Stimulated activated CD4-positive, alpha-beta T cell treated with anti-CD3 and anti-CD28 coated beads, Interleukin-4, amount 100 ng/mL, for 1 hour (primary cell): ENCODE data around the gene WDR35.

Source experiments
- DNase-seq: peaks from one replicate; pipeline ENCODE4 v3.0.0-alpha.2; 2020

The WDR35 gene

GRCh38 chr2:19865151-19865550 is 124.8 kb downstream of the WDR35 start:
- no peak for DNase-seq

DNA sequence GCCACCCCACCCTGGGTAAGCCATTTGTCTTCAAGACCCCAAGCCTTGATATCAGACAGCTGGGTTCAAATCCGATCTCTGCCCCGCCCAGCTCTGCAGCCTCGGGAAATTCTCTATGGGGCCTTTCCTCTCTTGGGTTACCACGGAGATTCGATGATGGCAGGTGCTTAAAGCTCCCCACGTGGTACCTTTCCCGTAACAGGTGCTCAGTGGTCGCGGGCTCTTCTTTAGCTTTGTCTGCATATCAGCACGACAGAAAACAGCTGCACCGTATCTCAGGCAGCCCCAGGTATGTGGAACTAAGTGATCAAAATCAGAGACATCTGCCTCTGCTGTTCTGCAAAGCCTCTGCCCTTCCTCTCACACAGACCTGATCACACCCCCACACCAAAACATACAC is 125.5 kb downstream of the WDR35 start:
- DNase-seq = no peak

GRCh38 chr2:19863303-19864041 is 126.4 kb downstream of the WDR35 start:
- peak; percentile 69 for DNase-seq

- DNase-seq = no peak
Observed at GRCh38 chr2:19861813-19862212, 128.1 kb downstream of the WDR35 start.
